Activated CD8-positive, alpha-beta T cell treated with anti-CD3 and anti-CD28 coated beads for 36 hours (primary cell): ENCODE measurements around the gene PDE8B. TPM values are rescaled to one million over a fixed set of nuclear protein-coding genes. Genes with fewer than 3 reads are reported as not detected.

Experiments used
- ATAC-seq: fragments of 200-7000 bp; cut with Tn5 transposase; one replicate; pipeline ENCODE4 v1.10.0; 2021; ENCODE audit warnings: mild to moderate bottlenecking, moderate library complexity
- CTCF ChIA-PET: fragments of 350-600 bp; sonication (Branson Sonifier 250); formaldehyde crosslinking; loops from one replicate; lab custom pipeline; 2021; ENCODE audit warnings: antibody characterized with exemption; lab: Charles Lee
- POLR2A ChIA-PET: fragments of 350-600 bp; sonication (Branson Sonifier 250); formaldehyde crosslinking; loops from one replicate; lab custom pipeline; 2021; ENCODE audit warnings: antibody characterized with exemption; lab: Charles Lee
- DNase-seq: peaks from one replicate; pipeline ENCODE4 v3.0.0-alpha.2; 2020
- H3K27ac Mint-ChIP-seq: one replicate; pipeline ENCODE4 v1.8.0; 2021; ENCODE audit warnings: mild to moderate bottlenecking, mixed read lengths
- H3K27me3 Mint-ChIP-seq: one replicate; pipeline ENCODE4 v1.8.0; 2021; ENCODE audit warnings: mixed read lengths
- H3K36me3 Mint-ChIP-seq: one replicate; pipeline ENCODE4 v1.8.0; 2021; ENCODE audit warnings: low read depth, mixed read lengths
- H3K4me1 Mint-ChIP-seq: one replicate; pipeline ENCODE4 v1.8.0; 2021; ENCODE audit warnings: low read depth, mixed read lengths
- H3K4me3 Mint-ChIP-seq: one replicate; pipeline ENCODE4 v1.8.0; 2021; ENCODE audit warnings: mild to moderate bottlenecking, moderate library complexity, mixed read lengths
- H3K9me3 Mint-ChIP-seq: one replicate; pipeline ENCODE4 v1.8.0; 2021; ENCODE audit warnings: mixed read lengths
- intact Hi-C: fragments of 100-400 bp; cut with micrococcal nuclease; formaldehyde crosslinking; loops from one replicate; pipeline ENCODE4 v1.10.0; 2022
- total RNA-seq, 2 experiments: library from RNA; stranded (reverse); gene quantifications; one replicate each; pipeline ENCODE4 v1.2.3, GENCODE V29; 2021
- TF ChIP-seq, protein P1 (sequence below): fragments of 200-600 bp; IDR thresholded peaks from one replicate; pipeline ENCODE4 v1.8.0; 2022; ENCODE audit warnings: antibody characterized with exemption, mild to moderate bottlenecking

The PDE8B gene
- total RNA-seq, 2 experiments from 2014 or later = 0.47 TPM; not detected in 1

- ATAC-seq = no peak
- peaks cover 3% of the 10 kb centered on the region for H3K9me3 Mint-ChIP-seq
- intact Hi-C loops = no loop called here
- no peak overlapping the region for H3K4me3 Mint-ChIP-seq
- CTCF ChIA-PET = no interaction called here
- no peaks in the 10 kb centered on the region for H3K36me3 Mint-ChIP-seq
- no peaks in the 10 kb centered on the region for H3K4me1 Mint-ChIP-seq
- H3K27me3 Mint-ChIP-seq = peaks cover 13% of the 10 kb centered on the region
- TF ChIP-seq, protein P1, sequence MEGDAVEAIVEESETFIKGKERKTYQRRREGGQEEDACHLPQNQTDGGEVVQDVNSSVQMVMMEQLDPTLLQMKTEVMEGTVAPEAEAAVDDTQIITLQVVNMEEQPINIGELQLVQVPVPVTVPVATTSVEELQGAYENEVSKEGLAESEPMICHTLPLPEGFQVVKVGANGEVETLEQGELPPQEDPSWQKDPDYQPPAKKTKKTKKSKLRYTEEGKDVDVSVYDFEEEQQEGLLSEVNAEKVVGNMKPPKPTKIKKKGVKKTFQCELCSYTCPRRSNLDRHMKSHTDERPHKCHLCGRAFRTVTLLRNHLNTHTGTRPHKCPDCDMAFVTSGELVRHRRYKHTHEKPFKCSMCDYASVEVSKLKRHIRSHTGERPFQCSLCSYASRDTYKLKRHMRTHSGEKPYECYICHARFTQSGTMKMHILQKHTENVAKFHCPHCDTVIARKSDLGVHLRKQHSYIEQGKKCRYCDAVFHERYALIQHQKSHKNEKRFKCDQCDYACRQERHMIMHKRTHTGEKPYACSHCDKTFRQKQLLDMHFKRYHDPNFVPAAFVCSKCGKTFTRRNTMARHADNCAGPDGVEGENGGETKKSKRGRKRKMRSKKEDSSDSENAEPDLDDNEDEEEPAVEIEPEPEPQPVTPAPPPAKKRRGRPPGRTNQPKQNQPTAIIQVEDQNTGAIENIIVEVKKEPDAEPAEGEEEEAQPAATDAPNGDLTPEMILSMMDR = no peak
- no peak for DNase-seq
- no peak overlapping the region for H3K27ac Mint-ChIP-seq
- POLR2A ChIA-PET = no interaction called here
Observed at GRCh38 chr5:77186652-77187370, 23.7 kb upstream of the PDE8B start.

DNA sequence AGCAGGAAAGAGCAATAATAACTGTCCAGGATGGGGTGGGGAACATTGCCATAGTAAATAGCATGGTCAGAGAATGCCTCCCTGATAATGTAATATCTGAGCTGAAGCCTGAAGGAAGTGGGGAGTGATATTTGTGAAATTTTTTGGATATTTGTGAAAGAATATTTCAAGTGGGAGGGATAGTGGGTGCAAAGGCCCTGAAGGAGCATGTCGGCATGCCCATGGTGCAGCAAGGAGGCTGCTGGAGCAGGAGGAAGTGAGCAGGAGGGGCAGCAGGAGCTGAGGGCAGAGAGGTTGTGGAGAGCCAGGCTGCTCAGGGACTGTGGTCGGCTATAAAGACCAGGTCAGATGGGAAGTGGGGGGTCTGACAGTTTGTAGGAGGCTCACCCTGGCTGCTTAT is 21.1 kb upstream of the PDE8B start:
- Mint-ChIP-seq H3K36me3 (no peaks in the 10 kb centered on the region), H3K4me1 (no peaks in the 10 kb centered on the region), H3K4me3 (no peak overlapping the region), H3K27ac (no peak overlapping the region), H3K27me3 (peaks cover 4% of the 10 kb centered on the region), H3K9me3 (peaks cover 3% of the 10 kb centered on the region)
- no peak for ATAC-seq
- no peak for DNase-seq
- ChIA-PET CTCF (no interaction called here), POLR2A (no interaction called here)
- TF ChIP-seq, protein P1 = no peak
- intact Hi-C loops = no loop called here

- H3K9me3 Mint-ChIP-seq = peaks cover 2% of the 10 kb centered on the region
- H3K27me3 Mint-ChIP-seq = peaks cover 2% of the 10 kb centered on the region
- CTCF ChIA-PET = no interaction called here
- POLR2A ChIA-PET = no interaction called here
- no peak for DNase-seq
- TF ChIP-seq, protein P1 = no peak
- H3K36me3 Mint-ChIP-seq = no peaks in the 10 kb centered on the region
- intact Hi-C loops = no loop called here
- H3K4me1 Mint-ChIP-seq = no peaks in the 10 kb centered on the region
- no peak for ATAC-seq
- H3K27ac Mint-ChIP-seq = no peak overlapping the region
- no peak overlapping the region for H3K4me3 Mint-ChIP-seq
Observed at GRCh38 chr5:77192441-77193050, 17.9 kb upstream of the PDE8B start.

DNA sequence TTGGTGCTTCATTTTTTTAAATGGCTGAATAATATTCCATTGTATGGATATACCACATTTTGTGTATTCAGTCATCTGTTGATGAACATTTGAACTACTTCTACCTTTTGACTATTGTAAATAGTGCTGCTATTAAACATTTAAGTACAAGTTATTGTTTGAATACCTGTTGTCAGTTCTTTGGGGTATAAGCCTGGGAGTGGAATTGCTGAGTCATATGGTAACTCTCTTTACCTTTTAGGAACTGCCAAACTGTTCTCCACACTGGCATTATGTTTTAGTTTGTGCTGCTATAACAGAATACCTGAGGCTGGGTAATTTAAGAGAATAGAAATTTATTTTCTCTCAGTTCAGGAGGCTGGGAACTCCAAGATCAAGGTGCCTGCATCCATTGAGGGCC is 15.7 kb upstream of the PDE8B start:
- Mint-ChIP-seq H3K36me3 (no peaks in the 10 kb centered on the region), H3K27ac (no peak overlapping the region), H3K4me1 (no peaks in the 10 kb centered on the region), H3K4me3 (no peak overlapping the region), H3K9me3 (peaks cover 10% of the 10 kb centered on the region), H3K27me3 (peaks cover 7% of the 10 kb centered on the region)
- ATAC-seq (no peak), DNase-seq (no peak)
- TF ChIP-seq, protein P1 = no peak
- CTCF ChIA-PET = no interaction called here
- POLR2A ChIA-PET = no interaction called here
- intact Hi-C loops = no loop called here

DNA sequence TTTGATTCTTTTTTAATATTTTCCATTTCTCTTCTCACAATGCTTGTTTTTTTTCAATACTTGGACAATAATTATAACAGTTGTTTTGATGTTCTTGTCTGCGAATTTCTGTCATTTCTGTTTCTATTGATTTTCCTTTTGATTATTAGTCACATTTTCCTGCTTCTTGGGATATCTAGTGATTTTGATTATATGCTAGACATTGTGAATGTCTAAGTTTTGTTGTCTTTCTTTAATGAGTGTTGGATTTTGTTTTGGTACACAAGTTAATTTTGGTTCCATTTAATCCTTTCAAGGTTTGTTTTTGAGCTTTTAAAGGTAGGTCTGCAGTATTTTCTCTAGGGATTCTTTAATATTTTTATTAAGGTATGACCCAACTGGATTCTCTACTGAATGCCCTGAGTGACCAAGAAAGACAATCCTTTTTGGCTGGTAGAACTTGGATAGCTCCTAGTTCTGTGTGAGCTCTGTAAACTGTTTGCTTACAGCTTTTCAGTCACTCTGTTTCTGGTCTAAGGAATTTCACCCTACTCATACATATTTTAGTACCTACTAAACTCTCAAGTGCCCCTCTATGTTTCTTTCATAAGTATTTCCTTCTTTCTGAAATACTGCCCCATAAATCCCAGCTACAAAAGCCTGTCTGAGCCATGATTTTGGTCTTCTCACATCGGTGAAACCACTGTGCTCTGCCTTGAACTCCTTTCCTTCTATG is 12.5 kb upstream of the PDE8B start:
- H3K4me1 Mint-ChIP-seq = no peaks in the 10 kb centered on the region
- ChIA-PET CTCF (interaction anchor here (0.6 kb wide), 1 partner anchor 315 kb away, joined by 3 read pairs; no protein-coding TSS in a partner anchor), POLR2A (no interaction called here)
- no peak for DNase-seq
- H3K27ac Mint-ChIP-seq = no peak overlapping the region
- H3K27me3 Mint-ChIP-seq = peaks cover 7% of the 10 kb centered on the region
- intact Hi-C loops = no loop called here
- no peak overlapping the region for H3K4me3 Mint-ChIP-seq
- no peak for ATAC-seq
- TF ChIP-seq, protein P1 = no peak
- peaks cover 10% of the 10 kb centered on the region for H3K9me3 Mint-ChIP-seq
- no peaks in the 10 kb centered on the region for H3K36me3 Mint-ChIP-seq
